Fibroblast of lung (primary cell): Measurements from ENCODE around the gene AGBL4. TPM values are rescaled to one million over a fixed set of nuclear protein-coding genes. Genes with fewer than 3 reads are reported as not detected.

Experiments
- DNase-seq, 2 donors: peaks; one replicate each; pipeline versions ENCODE4 v3.0.0 to v3.0.0-alpha.2; 2010; ENCODE audit warnings: low read depth in 2 of 2
- H2AFZ ChIP-seq: 2 replicates; pipeline ENCODE4 v1.5.1; 2012; ENCODE audit warnings: low read length, control low read depth, inconsistent platforms
- H3K27ac ChIP-seq: 2 replicates; pipeline ENCODE4 v1.5.1; 2011; ENCODE audit warnings: low read length, control low read depth; ENCODE audit not compliant: insufficient read depth
- H3K27me3 ChIP-seq: 2 replicates; pipeline ENCODE4 v1.5.1; 2011; ENCODE audit warnings: mild to moderate bottlenecking, low read length; ENCODE audit not compliant: control insufficient read depth, insufficient read depth
- H3K36me3 ChIP-seq: 2 replicates; pipeline ENCODE4 v1.5.1; 2011; ENCODE audit warnings: low read length; ENCODE audit not compliant: control insufficient read depth, insufficient read depth
- H3K4me1 ChIP-seq: 2 replicates; pipeline ENCODE4 v1.5.1; 2011; ENCODE audit warnings: low read length; ENCODE audit not compliant: control insufficient read depth, insufficient read depth; ENCODE audit errors: extremely low read depth
- H3K4me2 ChIP-seq: 2 replicates; pipeline ENCODE4 v1.5.1; 2011; ENCODE audit warnings: low read length, control low read depth; ENCODE audit not compliant: insufficient read depth; ENCODE audit errors: extremely low read depth
- H3K4me3 ChIP-seq, 4 experiments: fragments of 200-600 bp in 1 of 4; sonication (generic) in 1 of 4; replicated peaks in 1 of 4; 2 replicates each; pipeline ENCODE4 v1.5.1; 2011 to 2016; ENCODE audit warnings: low read length in 4 of 4, low read depth in 3 of 4, mild to moderate bottlenecking in 3 of 4, control low read depth in 2 of 4, inconsistent platforms in 1 of 4, mixed read lengths in 1 of 4; ENCODE audit not compliant: insufficient read depth in 1 of 4; ENCODE audit errors: control extremely low read depth in 1 of 4
- H3K79me2 ChIP-seq: 2 replicates; pipeline ENCODE4 v1.5.1; 2012; ENCODE audit warnings: mild to moderate bottlenecking, low read length, inconsistent platforms; ENCODE audit not compliant: control insufficient read depth, insufficient read depth
- H3K9ac ChIP-seq: 2 replicates; pipeline ENCODE4 v1.5.1; 2011; ENCODE audit warnings: mild to moderate bottlenecking, low read length, control low read depth; ENCODE audit not compliant: insufficient read depth
- H3K9me3 ChIP-seq: 2 replicates; pipeline ENCODE4 v1.5.1; 2012; ENCODE audit warnings: low read depth, low read length; ENCODE audit not compliant: control insufficient read depth, insufficient read depth
- H4K20me1 ChIP-seq: 2 replicates; pipeline ENCODE4 v1.5.1; 2011; ENCODE audit warnings: low read length; ENCODE audit not compliant: control insufficient read depth, insufficient read depth; ENCODE audit errors: extremely low read depth
- EZH2 ChIP-seq: IDR thresholded peaks from 2 replicates; pipeline ENCODE4 v1.5.1; 2012; ENCODE audit warnings: low read length, control low read depth, mild to moderate bottlenecking; ENCODE audit errors: missing control alignments
- polyA plus RNA-seq, 2 donors: library from polyadenylated mRNA; depleted of rRNA in 1 of 2; stranded (reverse) in 1 of 2; unstranded in 1 of 2; fragments of >200 nt; gene quantifications; 2 replicates each; pipeline ENCODE4 v1.2.1, GENCODE V29; 2011 to 2012; ENCODE audit warnings: missing spikeins in 1 of 2
- total RNA-seq: library from RNA; depleted of rRNA; stranded (reverse); fragments of >200 nt; gene quantifications from 2 replicates; pipeline ENCODE4 v1.2.1, GENCODE V29; 2014
- TF ChIP-seq, protein P1 (sequence below), 2 donors: IDR thresholded peaks in 1 of 2; conservative IDR thresholded peaks in 1 of 2; 1 replicate in 1 of 2; 2 replicates in 1 of 2; pipeline ENCODE4 v1.5.1; 2011 to 2012; ENCODE audit warnings: low read length in 2 of 2, control low read depth in 1 of 2, inconsistent platforms in 1 of 2, low read depth in 1 of 2, mild to moderate bottlenecking in 1 of 2

AGBL4 gene
- total and polyA plus RNA-seq, 2 donors (not counting 1 experiment from before 2014, with no cell fraction given) = not detected

DNA sequence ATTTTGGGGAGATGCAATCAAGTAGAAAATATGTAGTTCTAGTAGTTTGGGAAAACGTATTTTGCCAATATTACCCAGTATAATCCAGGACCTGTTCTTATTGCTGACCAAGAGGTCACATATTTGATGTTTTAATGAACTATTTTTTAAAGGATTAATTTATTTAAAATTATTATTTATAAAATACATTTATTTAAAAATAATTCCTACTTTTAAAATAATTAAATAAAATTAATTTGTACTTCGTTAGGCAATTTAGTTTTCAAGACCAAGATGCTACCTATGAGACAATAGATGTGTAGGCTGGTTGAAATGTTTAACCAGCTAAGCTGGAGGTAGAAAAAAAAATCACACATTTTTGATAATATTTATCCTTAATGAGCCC lies 1106.7 kb downstream of the AGBL4 start:
- H3K27ac ChIP-seq = no peak overlapping the region
- H2AFZ ChIP-seq = no peak overlapping the region
- H4K20me1 ChIP-seq = no peaks in the 10 kb centered on the region
- no peaks in the 10 kb centered on the region for H3K9me3 ChIP-seq
- no peaks in the 10 kb centered on the region for H3K27me3 ChIP-seq
- no peaks in the 10 kb centered on the region for H3K36me3 ChIP-seq
- no peak overlapping the region for H3K4me3 ChIP-seq
- no peaks in the 10 kb centered on the region for H3K4me1 ChIP-seq
- H3K79me2 ChIP-seq = no peaks in the 10 kb centered on the region
- no peak for DNase-seq
- H3K4me2 ChIP-seq = no peak overlapping the region
- no peak overlapping the region for H3K9ac ChIP-seq
- no peak for TF ChIP-seq EZH2
- TF ChIP-seq, protein P1, sequence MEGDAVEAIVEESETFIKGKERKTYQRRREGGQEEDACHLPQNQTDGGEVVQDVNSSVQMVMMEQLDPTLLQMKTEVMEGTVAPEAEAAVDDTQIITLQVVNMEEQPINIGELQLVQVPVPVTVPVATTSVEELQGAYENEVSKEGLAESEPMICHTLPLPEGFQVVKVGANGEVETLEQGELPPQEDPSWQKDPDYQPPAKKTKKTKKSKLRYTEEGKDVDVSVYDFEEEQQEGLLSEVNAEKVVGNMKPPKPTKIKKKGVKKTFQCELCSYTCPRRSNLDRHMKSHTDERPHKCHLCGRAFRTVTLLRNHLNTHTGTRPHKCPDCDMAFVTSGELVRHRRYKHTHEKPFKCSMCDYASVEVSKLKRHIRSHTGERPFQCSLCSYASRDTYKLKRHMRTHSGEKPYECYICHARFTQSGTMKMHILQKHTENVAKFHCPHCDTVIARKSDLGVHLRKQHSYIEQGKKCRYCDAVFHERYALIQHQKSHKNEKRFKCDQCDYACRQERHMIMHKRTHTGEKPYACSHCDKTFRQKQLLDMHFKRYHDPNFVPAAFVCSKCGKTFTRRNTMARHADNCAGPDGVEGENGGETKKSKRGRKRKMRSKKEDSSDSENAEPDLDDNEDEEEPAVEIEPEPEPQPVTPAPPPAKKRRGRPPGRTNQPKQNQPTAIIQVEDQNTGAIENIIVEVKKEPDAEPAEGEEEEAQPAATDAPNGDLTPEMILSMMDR (conservative IDR thresholded peaks at IDR 0.05 in 1 of 2, IDR thresholded peaks at IDR 0.05 in 1 of 2; ENCODE audit: low read depth in 1 of 2, low read length in 2 of 2) = no peak

DNA sequence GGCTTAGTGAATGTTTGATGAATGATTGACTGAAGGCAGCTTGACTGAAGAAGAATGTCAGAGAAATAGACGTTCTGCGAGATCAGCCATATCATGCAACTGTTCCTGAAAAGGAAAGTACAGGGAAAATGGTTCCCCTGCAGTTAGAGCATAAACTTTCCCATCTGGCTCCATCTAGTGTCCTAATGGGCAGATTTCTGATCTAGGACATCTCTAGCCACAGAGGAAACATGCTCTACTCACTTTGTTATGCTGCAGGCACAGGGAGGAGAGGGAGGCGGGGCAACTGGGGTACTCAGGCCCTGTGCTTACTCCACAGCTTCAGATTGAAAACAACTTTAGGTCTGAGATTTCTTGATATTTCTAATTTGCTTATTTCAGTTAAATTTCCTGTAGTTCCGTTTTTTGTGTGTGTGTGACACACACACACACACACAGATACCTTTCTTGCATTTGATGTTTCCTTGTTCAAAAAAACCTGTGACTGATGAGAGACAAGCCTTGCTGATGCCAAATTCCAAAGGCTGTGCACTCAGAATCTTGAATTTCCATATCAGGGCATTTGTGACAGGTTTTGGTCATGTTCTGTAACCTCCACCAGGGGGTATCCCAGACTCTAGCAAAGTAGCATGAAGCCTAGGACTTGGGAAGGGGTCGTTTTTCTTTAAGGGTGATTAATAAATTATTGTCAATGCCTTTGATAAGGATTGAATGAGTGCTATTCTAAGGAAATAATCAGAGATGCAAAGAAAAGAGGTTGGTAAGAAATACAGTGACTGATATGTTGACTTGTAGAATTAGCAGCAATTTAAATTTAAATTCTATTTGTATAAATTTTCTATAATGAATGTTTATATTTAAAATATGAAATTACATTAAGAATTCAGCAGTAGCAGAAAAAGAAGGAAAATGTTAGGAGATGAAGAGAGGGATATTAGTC lies 1107.4 kb downstream of the AGBL4 start:
- peak overlapping the region; percentile 15 for H2AFZ ChIP-seq
- no peaks in the 10 kb centered on the region for H4K20me1 ChIP-seq
- no peaks in the 10 kb centered on the region for H3K27me3 ChIP-seq
- H3K79me2 ChIP-seq = no peaks in the 10 kb centered on the region
- H3K36me3 ChIP-seq = no peaks in the 10 kb centered on the region
- no peak for TF ChIP-seq EZH2
- TF ChIP-seq, protein P1 (conservative IDR thresholded peaks at IDR 0.05 in 1 of 2, IDR thresholded peaks at IDR 0.05 in 1 of 2; ENCODE audit: low read depth in 1 of 2, low read length in 2 of 2) = peak; percentile 34 to 63
- H3K9me3 ChIP-seq = no peaks in the 10 kb centered on the region
- no peak overlapping the region for H3K27ac ChIP-seq
- peak; percentile 71 to 74 for DNase-seq
- H3K4me2 ChIP-seq = no peak overlapping the region
- H3K9ac ChIP-seq = no peak overlapping the region
- H3K4me1 ChIP-seq = no peaks in the 10 kb centered on the region
- no peak overlapping the region for H3K4me3 ChIP-seq

DNA sequence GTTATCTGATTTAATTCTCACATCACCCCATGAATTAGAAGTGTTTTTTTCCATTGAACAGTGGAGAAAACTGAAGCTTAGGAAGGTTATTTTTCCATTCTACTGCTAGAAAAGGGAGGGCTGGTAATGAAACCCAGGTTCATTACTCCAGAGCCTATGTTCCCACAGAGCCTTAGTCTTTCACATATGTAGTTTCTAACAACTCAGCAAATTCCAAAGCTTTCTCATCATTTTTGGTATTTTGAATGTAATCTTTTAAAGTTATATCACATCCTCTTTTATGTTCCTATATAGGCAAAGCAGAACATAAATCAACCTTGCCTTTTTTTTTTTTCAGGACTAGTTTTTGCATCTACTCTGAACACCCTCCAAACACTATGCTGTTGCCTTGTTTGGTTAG lies 1115.1 kb downstream of the AGBL4 start:
- no peaks in the 10 kb centered on the region for H4K20me1 ChIP-seq
- H3K4me1 ChIP-seq = no peaks in the 10 kb centered on the region
- no peaks in the 10 kb centered on the region for H3K9me3 ChIP-seq
- no peaks in the 10 kb centered on the region for H3K27me3 ChIP-seq
- H3K79me2 ChIP-seq = no peaks in the 10 kb centered on the region
- H3K27ac ChIP-seq = no peak overlapping the region
- H3K36me3 ChIP-seq = no peaks in the 10 kb centered on the region
- TF ChIP-seq, protein P1 (conservative IDR thresholded peaks at IDR 0.05 in 1 of 2, IDR thresholded peaks at IDR 0.05 in 1 of 2; ENCODE audit: low read depth in 1 of 2, low read length in 2 of 2) = no peak
- no peak for TF ChIP-seq EZH2
- H3K9ac ChIP-seq = no peak overlapping the region
- H3K4me2 ChIP-seq = no peak overlapping the region
- H2AFZ ChIP-seq = no peak overlapping the region
- DNase-seq = no peak
- no peak overlapping the region for H3K4me3 ChIP-seq
